ENCODE data around the gene TRIO.

The TRIO gene

GRCh38 chr5:14266171-14266570, 123.0 kb downstream of the TRIO start:
- no peak for DNase-seq (ENCODE audit: low read depth in 2 of 2)

- DNase-seq (ENCODE audit: low read depth in 2 of 2): peak in 1 of 2 experiments; percentile 12
These were observed 123.5 kb downstream of the TRIO start for GRCh38 chr5:14266686-14267085.

- no peak for DNase-seq (ENCODE audit: low read depth in 2 of 2)
These were observed 124.2 kb downstream of the TRIO start for GRCh38 chr5:14267166-14267838.

GRCh38 chr5:14267991-14268708, 125.0 kb downstream of the TRIO start:
- peak; percentile 34 to 35 for DNase-seq (ENCODE audit: low read depth in 2 of 2)

GRCh38 chr5:14268738-14269137, 125.6 kb downstream of the TRIO start:
- peak in 1 of 2 experiments; percentile 13 for DNase-seq (ENCODE audit: low read depth in 2 of 2)

- DNase-seq (ENCODE audit: low read depth in 2 of 2): no peak
These were observed 126.3 kb downstream of the TRIO start for GRCh38 chr5:14269395-14269794.

- DNase-seq (ENCODE audit: low read depth in 2 of 2): peak in 1 of 2 experiments; percentile 44
These were observed 127.1 kb downstream of the TRIO start for GRCh38 chr5:14270209-14270702.

- no peak for DNase-seq (ENCODE audit: low read depth in 2 of 2)
These were observed 129.5 kb downstream of the TRIO start for GRCh38 chr5:14272548-14273205.

- no peak for DNase-seq (ENCODE audit: low read depth in 2 of 2)
These were observed 130.1 kb downstream of the TRIO start for GRCh38 chr5:14273207-14273767.

GRCh38 chr5:14276380-14276779, 133.2 kb downstream of the TRIO start:
- no peak for DNase-seq (ENCODE audit: low read depth in 2 of 2)

GRCh38 chr5:14277385-14278320, 134.5 kb downstream of the TRIO start:
- DNase-seq (ENCODE audit: low read depth in 2 of 2): no peak

- DNase-seq (ENCODE audit: low read depth in 2 of 2): no peak
These were observed 137.2 kb downstream of the TRIO start for GRCh38 chr5:14280294-14280854.

- no peak for DNase-seq (ENCODE audit: low read depth in 2 of 2)
These were observed 138.6 kb downstream of the TRIO start for GRCh38 chr5:14281746-14282181.

- DNase-seq (ENCODE audit: low read depth in 2 of 2): no peak
These were observed 140.0 kb downstream of the TRIO start for GRCh38 chr5:14283139-14283538.

GRCh38 chr5:14284392-14285148, 141.4 kb downstream of the TRIO start:
- no peak for DNase-seq (ENCODE audit: low read depth in 2 of 2)

- DNase-seq (ENCODE audit: low read depth in 2 of 2): no peak
These were observed 142.9 kb downstream of the TRIO start for GRCh38 chr5:14286007-14286406.

GRCh38 chr5:14286574-14287421, 143.7 kb downstream of the TRIO start:
- no peak for DNase-seq (ENCODE audit: low read depth in 2 of 2)

GRCh38 chr5:14292766-14293658, 149.9 kb downstream of the TRIO start:
- DNase-seq (ENCODE audit: low read depth in 2 of 2): no peak

Measured in fibroblast of skin of left quadriceps (primary cell).